ENCODE data around the gene SLC7A9.
"Not testable (repeated sequence)": the region's sequence is repeated elsewhere in the genome, so short reads cannot be mapped to it uniquely, and the experiment has no call there.

SLC7A9 gene

GRCh38 chr19:32859591-32859990 lies 10.0 kb downstream of the SLC7A9 start:
- no peak overlapping the region for H2AFZ ChIP-seq
- H3K9ac ChIP-seq, result no peak overlapping the region
- TF ChIP-seq CTCF (IDR thresholded peaks at IDR 0.05), result no peak
- no peak overlapping the region for H3K4me3 ChIP-seq (ENCODE audit: low read depth, low read length)
- no peak overlapping the region for H3K27ac ChIP-seq
- no peaks in the 10 kb centered on the region for H3K79me2 ChIP-seq
- H3K4me1 ChIP-seq, result no peaks in the 10 kb centered on the region
- no peaks in the 10 kb centered on the region for H3K9me3 ChIP-seq (ENCODE audit: control insufficient read depth, low read length)
- H3K27me3 ChIP-seq (ENCODE audit: control insufficient read depth, insufficient read depth, low read length), result no peaks in the 10 kb centered on the region
- no peak overlapping the region for H3K4me2 ChIP-seq (ENCODE audit: low read length)
- no peaks in the 10 kb centered on the region for H3K36me3 ChIP-seq (ENCODE audit: control insufficient read depth, insufficient read depth, low read length)

- H2AFZ ChIP-seq, result no peak overlapping the region
- H3K36me3 ChIP-seq (ENCODE audit: control insufficient read depth, insufficient read depth, low read length), result no peaks in the 10 kb centered on the region
- H3K4me2 ChIP-seq (ENCODE audit: low read length), result no peak overlapping the region
- H3K9me3 ChIP-seq (ENCODE audit: control insufficient read depth, low read length), result no peaks in the 10 kb centered on the region
- no peaks in the 10 kb centered on the region for H3K79me2 ChIP-seq
- no peaks in the 10 kb centered on the region for H3K4me1 ChIP-seq
- H3K9ac ChIP-seq, result no peak overlapping the region
- H3K4me3 ChIP-seq (ENCODE audit: low read depth, low read length), result no peak overlapping the region
- H3K27me3 ChIP-seq (ENCODE audit: control insufficient read depth, insufficient read depth, low read length), result no peaks in the 10 kb centered on the region
- no peak overlapping the region for H3K27ac ChIP-seq
- no peak for TF ChIP-seq CTCF (IDR thresholded peaks at IDR 0.05)
Measured at GRCh38 chr19:32858559-32858958, 11.0 kb downstream of the SLC7A9 start.

- TF ChIP-seq CTCF (IDR thresholded peaks at IDR 0.05), result no peak
- no peak overlapping the region for H3K27ac ChIP-seq
- no peaks in the 10 kb centered on the region for H3K9me3 ChIP-seq (ENCODE audit: control insufficient read depth, low read length)
- H3K9ac ChIP-seq, result no peak overlapping the region
- H2AFZ ChIP-seq, result no peak overlapping the region
- H3K4me2 ChIP-seq (ENCODE audit: low read length), result no peak overlapping the region
- no peaks in the 10 kb centered on the region for H3K4me1 ChIP-seq
- H3K27me3 ChIP-seq (ENCODE audit: control insufficient read depth, insufficient read depth, low read length), result no peaks in the 10 kb centered on the region
- H3K36me3 ChIP-seq (ENCODE audit: control insufficient read depth, insufficient read depth, low read length), result no peaks in the 10 kb centered on the region
- no peak overlapping the region for H3K4me3 ChIP-seq (ENCODE audit: low read depth, low read length)
- H3K79me2 ChIP-seq, result no peaks in the 10 kb centered on the region
Measured at GRCh38 chr19:32858155-32858554, 11.4 kb downstream of the SLC7A9 start.

- Histone ChIP-seq H3K4me2 (ENCODE audit: low read length) (no peak overlapping the region), H3K9ac (no peak overlapping the region), H3K4me1 (no peaks in the 10 kb centered on the region), H3K4me3 (ENCODE audit: low read depth, low read length) (no peak overlapping the region), H3K36me3 (ENCODE audit: control insufficient read depth, insufficient read depth, low read length) (no peaks in the 10 kb centered on the region), H3K79me2 (no peaks in the 10 kb centered on the region), H3K27me3 (ENCODE audit: control insufficient read depth, insufficient read depth, low read length) (no peaks in the 10 kb centered on the region), H2AFZ (no peak overlapping the region), H3K9me3 (ENCODE audit: control insufficient read depth, low read length) (no peaks in the 10 kb centered on the region), H3K27ac (no peak overlapping the region)
- TF ChIP-seq CTCF (IDR thresholded peaks at IDR 0.05), result no peak
Measured at GRCh38 chr19:32857584-32857983, 12.0 kb downstream of the SLC7A9 start.

GRCh38 chr19:32856818-32857217 lies 12.7 kb downstream of the SLC7A9 start:
- not testable (repeated sequence) for H3K4me1 ChIP-seq; H3K9me3 ChIP-seq (ENCODE audit: control insufficient read depth, low read length); H3K27ac ChIP-seq

More at GRCh38 chr19:32856818-32857217, 12.7 kb downstream of the SLC7A9 start:
- H3K4me3 ChIP-seq (ENCODE audit: low read depth, low read length); H3K27me3 ChIP-seq (ENCODE audit: control insufficient read depth, insufficient read depth, low read length); H3K36me3 ChIP-seq (ENCODE audit: control insufficient read depth, insufficient read depth, low read length); H3K79me2 ChIP-seq; H3K9ac ChIP-seq; H2AFZ ChIP-seq; H3K4me2 ChIP-seq (ENCODE audit: low read length): not testable (repeated sequence)
